Vein endothelial cell (primary cell): ENCODE results near the gene NIPSNAP3A. TPM values are rescaled to one million over a fixed set of nuclear protein-coding genes. Genes with fewer than 3 reads are reported as not detected.

Experiments
- total RNA-seq: library from RNA; depleted of rRNA; stranded (reverse); fragments of >200 nt; gene quantifications from 2 replicates; pipeline ENCODE4 v1.2.3, GENCODE V29; 2012

The NIPSNAP3A gene
- total RNA-seq = 53.6 and 54.9 TPM in 2 replicates

GRCh38 chr9:104747565-104748358 is at the start of gene NIPSNAP3A:
Gene NIPSNAP3A, plus strand, starts transcription at chr9:104747683. Its CDS starts 110 bp downstream, at chr9:104747793.

Other genes with a start within 250 kb of the NIPSNAP3A start
- gene OR13F1, start 243.4 kb upstream of the NIPSNAP3A start, total RNA-seq = not detected in 2 replicates
- not detected in 2 replicates for gene OR13C4, start 220.5 kb upstream of the NIPSNAP3A start, total RNA-seq
- not detected in 2 replicates for gene OR13C3, start 210.8 kb upstream of the NIPSNAP3A start, total RNA-seq
- not detected in 2 replicates for gene OR13C8, start 178.5 kb upstream of the NIPSNAP3A start, total RNA-seq
- not detected in 2 replicates for gene OR13C5, start 148.3 kb upstream of the NIPSNAP3A start, total RNA-seq
- not detected in 2 replicates for gene OR13C2, start 142.1 kb upstream of the NIPSNAP3A start, total RNA-seq
- gene OR13C9, start 129.5 kb upstream of the NIPSNAP3A start, total RNA-seq = not detected in 2 replicates
- gene OR13D1, start 53.2 kb upstream of the NIPSNAP3A start, total RNA-seq = not detected in 2 replicates
- 0.10 and 0.33 TPM in 2 replicates for gene NIPSNAP3B, start 16.4 kb downstream of the NIPSNAP3A start, total RNA-seq
- 9.3 and 13.1 TPM in 2 replicates for gene ABCA1, start 180.5 kb downstream of the NIPSNAP3A start, total RNA-seq